KMS-11 (cell line): ENCODE results near the gene GSC2.
A peak's percentile ranks its signal among the peaks of the same experiment; 100 is the strongest.

Experiments used
- H2AFZ ChIP-seq: fragments of 200-600 bp; sonication (generic); 2 replicates; pipeline ENCODE4 v1.6.1; 2016; ENCODE audit warnings: antibody characterized with exemption, mixed run types, low read depth
- H3K27ac ChIP-seq: fragments of 200-600 bp; sonication (generic); 2 replicates; pipeline ENCODE4 v1.6.1; 2016; ENCODE audit warnings: mild to moderate bottlenecking, mixed run types
- H3K27me3 ChIP-seq: fragments of 200-600 bp; sonication (generic); 2 replicates; pipeline ENCODE4 v1.6.1; 2017; ENCODE audit warnings: mild to moderate bottlenecking, low read depth, mixed run types, moderate library complexity; ENCODE audit not compliant: insufficient read depth
- H3K36me3 ChIP-seq: fragments of 200-600 bp; sonication (generic); 2 replicates; pipeline ENCODE4 v1.6.1; 2017; ENCODE audit warnings: mild to moderate bottlenecking, mixed run types; ENCODE audit not compliant: insufficient read depth
- H3K4me1 ChIP-seq: fragments of 200-600 bp; sonication (generic); 2 replicates; pipeline ENCODE4 v1.6.1; 2016; ENCODE audit warnings: mild to moderate bottlenecking, low read depth, mixed run types; ENCODE audit not compliant: poor library complexity, severe bottlenecking
- H3K4me2 ChIP-seq: fragments of 200-600 bp; sonication (generic); 2 replicates; pipeline ENCODE4 v1.7.0; 2016; ENCODE audit warnings: mild to moderate bottlenecking, mixed run types
- H3K4me3 ChIP-seq: fragments of 200-600 bp; sonication (generic); IDR thresholded peaks from 2 replicates; pipeline ENCODE4 v1.6.1; 2017; ENCODE audit warnings: low read depth, low read length, mixed read lengths; ENCODE audit not compliant: insufficient read depth
- H3K79me2 ChIP-seq: fragments of 200-600 bp; sonication (generic); 2 replicates; pipeline ENCODE4 v1.6.1; 2016; ENCODE audit warnings: low read depth, mixed run types; ENCODE audit not compliant: insufficient read depth
- H3K9ac ChIP-seq: fragments of 200-600 bp; sonication (generic); 2 replicates; pipeline ENCODE4 v1.6.1; 2016; ENCODE audit warnings: mild to moderate bottlenecking, mixed run types
- H4K20me1 ChIP-seq: fragments of 200-600 bp; sonication (generic); 2 replicates; pipeline ENCODE4 v1.6.1; 2016; ENCODE audit warnings: mild to moderate bottlenecking, mixed run types; ENCODE audit not compliant: insufficient read depth
- CTCF ChIP-seq: fragments of 200-600 bp; sonication (generic); conservative IDR thresholded peaks from 2 replicates; pipeline ENCODE4 v1.6.1; 2017; ENCODE audit warnings: low read depth, mild to moderate bottlenecking, antibody characterized with exemption, low read length, moderate library complexity, mixed read lengths

Gene GSC2

GRCh38 chr22:19119949-19120348, 30.1 kb downstream of the GSC2 start:
- H3K4me3 ChIP-seq: no peak overlapping the region
- no peak overlapping the region for H3K27ac ChIP-seq
- no peaks in the 10 kb centered on the region for H3K36me3 ChIP-seq
- no peak for TF ChIP-seq CTCF
- H3K4me1 ChIP-seq: peaks cover 54% of the 10 kb centered on the region
- H3K4me2 ChIP-seq: peak overlapping the region; percentile 77; the same call in 1 of the 2 replicates
- H2AFZ ChIP-seq: no peak overlapping the region
- H3K79me2 ChIP-seq: peaks cover 58% of the 10 kb centered on the region
- no peak overlapping the region for H3K9ac ChIP-seq
- H4K20me1 ChIP-seq: peaks cover 28% of the 10 kb centered on the region; the same call in 1 of the 2 replicates
- no peaks in the 10 kb centered on the region for H3K27me3 ChIP-seq

- Histone ChIP-seq H4K20me1 (peaks cover 39% of the 10 kb centered on the region; the same call in 1 of the 2 replicates), H3K27ac (peak overlapping the region; percentile 2; the same call in 1 of the 2 replicates), H3K79me2 (peaks cover 72% of the 10 kb centered on the region), H3K36me3 (no peaks in the 10 kb centered on the region), H3K4me1 (peaks cover 63% of the 10 kb centered on the region), H3K4me3 (no peak overlapping the region), H3K9ac (no peak overlapping the region), H2AFZ (no peak overlapping the region), H3K4me2 (peak overlapping the region; percentile 13; the same call in 1 of the 2 replicates), H3K27me3 (no peaks in the 10 kb centered on the region)
- TF ChIP-seq CTCF: no peak
These were observed 31.7 kb downstream of the GSC2 start for GRCh38 chr22:19118329-19118880.

GRCh38 chr22:19117111-19117512, 33.0 kb downstream of the GSC2 start:
- Histone ChIP-seq H3K4me2 (no peak overlapping the region; the same call in 1 of the 2 replicates), H3K4me1 (peaks cover 63% of the 10 kb centered on the region)
- no peak for TF ChIP-seq CTCF

GRCh38 chr22:19115628-19116027, 34.5 kb downstream of the GSC2 start:
- Histone ChIP-seq H3K36me3 (no peaks in the 10 kb centered on the region), H3K4me1 (peaks cover 71% of the 10 kb centered on the region), H3K4me2 (no peak overlapping the region), H3K4me3 (no peak overlapping the region), H3K9ac (no peak overlapping the region), H2AFZ (no peak overlapping the region), H3K79me2 (peaks cover 77% of the 10 kb centered on the region), H4K20me1 (peaks cover 49% of the 10 kb centered on the region), H3K27ac (0 out of 2 replicates have a peak overlapping the region, but pooled peaks have one; percentile 21), H3K27me3 (no peaks in the 10 kb centered on the region)
- peak; percentile 39 for TF ChIP-seq CTCF

More at GRCh38 chr22:19117111-19117512, 33.0 kb downstream of the GSC2 start:
- H3K79me2 ChIP-seq: peaks cover 77% of the 10 kb centered on the region
- no peak overlapping the region for H3K9ac ChIP-seq
- H3K36me3 ChIP-seq: no peaks in the 10 kb centered on the region
- H3K27me3 ChIP-seq: no peaks in the 10 kb centered on the region
- H3K4me3 ChIP-seq: no peak overlapping the region
- H3K27ac ChIP-seq: no peak overlapping the region
- H2AFZ ChIP-seq: no peak overlapping the region
- H4K20me1 ChIP-seq: peaks cover 42% of the 10 kb centered on the region; the same call in 1 of the 2 replicates
